Coronary artery (tissue), 2 donors: ENCODE results near the gene MTFR1L.
A peak's percentile ranks its signal among the peaks of the same experiment; 100 is the strongest.

Experiments used
- DNase-seq: peaks from one replicate; pipeline ENCODE4 v3.0.0-alpha.2; 2017; ENCODE audit warnings: low spot score
- H3K27ac ChIP-seq, 2 donors: fragments of 200-600 bp; sonication (generic); one replicate each; pipeline ENCODE4 v1.5.1; 2016 to 2019
- H3K4me3 ChIP-seq: fragments of 200-600 bp; sonication (generic); 2 replicates; pipeline ENCODE4 v1.5.1; 2016; ENCODE audit warnings: mild to moderate bottlenecking, moderate library complexity
- TF ChIP-seq, protein P1 (sequence below): fragments of 200-600 bp; sonication (generic); IDR thresholded peaks from one replicate; pipeline ENCODE4 v1.5.1; 2019; ENCODE audit warnings: antibody characterized with exemption

Gene MTFR1L

DNA sequence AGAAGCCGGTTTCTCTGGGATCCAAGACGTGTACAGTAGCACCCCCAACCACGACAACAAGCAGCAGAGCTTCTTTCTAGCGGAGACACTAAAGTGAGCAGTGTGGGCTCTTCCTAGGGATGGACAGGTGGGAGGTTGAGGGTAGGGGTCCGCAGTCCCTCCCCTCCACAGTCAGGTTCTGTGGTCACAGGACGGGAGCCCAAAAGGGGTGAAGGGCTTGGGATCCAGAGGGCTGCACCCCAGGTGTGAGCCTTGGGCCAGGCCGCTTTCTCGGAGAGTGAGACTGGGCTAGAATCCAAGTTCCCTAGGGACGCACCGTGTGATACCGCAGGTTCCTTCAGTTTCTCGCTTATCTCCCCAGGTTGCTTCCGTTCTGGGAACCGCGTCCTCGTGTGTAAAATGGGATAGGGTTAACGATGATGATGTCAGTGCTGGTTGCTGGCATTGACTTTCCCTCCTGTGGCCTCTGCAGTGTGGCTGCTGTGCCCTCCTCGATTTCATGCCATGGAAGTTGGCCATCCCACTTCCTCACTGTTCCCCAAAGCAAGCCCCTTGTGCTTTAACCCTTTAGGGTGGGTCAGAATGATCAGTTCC lies 37.0 kb upstream of the MTFR1L start:
- TF ChIP-seq, protein P1, sequence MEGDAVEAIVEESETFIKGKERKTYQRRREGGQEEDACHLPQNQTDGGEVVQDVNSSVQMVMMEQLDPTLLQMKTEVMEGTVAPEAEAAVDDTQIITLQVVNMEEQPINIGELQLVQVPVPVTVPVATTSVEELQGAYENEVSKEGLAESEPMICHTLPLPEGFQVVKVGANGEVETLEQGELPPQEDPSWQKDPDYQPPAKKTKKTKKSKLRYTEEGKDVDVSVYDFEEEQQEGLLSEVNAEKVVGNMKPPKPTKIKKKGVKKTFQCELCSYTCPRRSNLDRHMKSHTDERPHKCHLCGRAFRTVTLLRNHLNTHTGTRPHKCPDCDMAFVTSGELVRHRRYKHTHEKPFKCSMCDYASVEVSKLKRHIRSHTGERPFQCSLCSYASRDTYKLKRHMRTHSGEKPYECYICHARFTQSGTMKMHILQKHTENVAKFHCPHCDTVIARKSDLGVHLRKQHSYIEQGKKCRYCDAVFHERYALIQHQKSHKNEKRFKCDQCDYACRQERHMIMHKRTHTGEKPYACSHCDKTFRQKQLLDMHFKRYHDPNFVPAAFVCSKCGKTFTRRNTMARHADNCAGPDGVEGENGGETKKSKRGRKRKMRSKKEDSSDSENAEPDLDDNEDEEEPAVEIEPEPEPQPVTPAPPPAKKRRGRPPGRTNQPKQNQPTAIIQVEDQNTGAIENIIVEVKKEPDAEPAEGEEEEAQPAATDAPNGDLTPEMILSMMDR = no peak
- Histone ChIP-seq H3K27ac (no peak overlapping the region), H3K4me3 (no peak overlapping the region)
- no peak for DNase-seq

DNA sequence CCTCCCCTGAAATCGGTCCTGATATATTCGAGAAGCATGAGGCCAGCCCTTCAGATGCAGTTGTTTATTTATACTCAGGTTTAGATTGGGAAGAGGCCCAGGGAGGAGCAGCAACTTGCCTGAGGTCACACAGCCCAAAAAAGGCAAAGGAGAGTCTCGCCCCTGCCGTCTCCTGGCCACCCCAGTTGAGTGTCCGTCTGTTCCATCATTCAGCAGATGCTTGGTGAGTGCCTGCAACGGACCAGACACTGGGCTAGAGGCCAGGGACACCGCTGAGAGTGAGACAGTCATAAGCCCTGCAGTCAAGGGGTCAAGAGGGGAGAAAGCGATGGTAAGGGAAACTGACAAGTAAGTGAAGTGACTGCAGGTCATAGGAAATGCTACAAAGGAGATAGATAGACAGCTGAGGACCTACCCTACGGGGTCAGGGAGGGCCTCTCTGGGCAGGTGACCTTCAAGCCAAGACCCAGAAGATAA lies 35.1 kb upstream of the MTFR1L start:
- Histone ChIP-seq H3K4me3 (no peak overlapping the region), H3K27ac (no peak overlapping the region)
- no peak for DNase-seq
- TF ChIP-seq, protein P1 = no peak

DNA sequence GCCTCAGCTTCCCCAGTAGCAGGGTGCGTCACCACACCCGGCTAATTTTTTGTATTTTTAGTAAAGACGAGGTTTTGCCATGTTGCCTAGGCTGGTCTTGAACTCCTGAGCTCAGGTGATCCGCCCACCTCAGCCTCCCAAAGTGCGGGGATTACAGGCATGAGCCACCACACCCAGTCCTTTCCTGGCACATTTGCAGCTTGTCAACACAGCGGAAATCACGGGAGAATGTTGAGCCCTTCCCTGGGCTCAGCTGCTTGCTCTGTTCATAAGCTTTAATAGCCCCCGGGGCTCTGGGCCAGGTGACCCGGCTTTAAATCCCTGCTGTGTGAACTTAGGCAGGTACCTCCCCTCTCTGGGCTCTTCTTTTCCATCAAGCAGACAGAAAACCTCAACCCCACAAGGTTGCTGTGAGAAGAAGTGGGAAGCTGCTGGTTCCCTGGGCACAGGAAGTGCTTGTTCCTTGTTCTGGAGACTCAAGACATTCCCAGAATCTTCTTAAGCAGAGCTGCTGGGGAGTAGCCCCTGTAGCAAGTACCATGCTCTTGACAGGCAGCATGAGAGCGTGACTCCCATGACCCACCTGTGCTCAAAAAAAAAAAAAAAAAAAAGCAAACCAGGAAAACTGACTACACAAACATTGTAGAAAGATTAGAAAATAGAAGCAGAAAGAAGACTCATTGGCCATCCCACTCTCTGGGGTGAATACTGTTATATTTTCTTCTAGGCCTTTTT lies 34.3 kb upstream of the MTFR1L start:
- DNase-seq = no peak
- TF ChIP-seq, protein P1 = no peak
- H3K27ac ChIP-seq = no peak overlapping the region
- H3K4me3 ChIP-seq = no peak overlapping the region

DNA sequence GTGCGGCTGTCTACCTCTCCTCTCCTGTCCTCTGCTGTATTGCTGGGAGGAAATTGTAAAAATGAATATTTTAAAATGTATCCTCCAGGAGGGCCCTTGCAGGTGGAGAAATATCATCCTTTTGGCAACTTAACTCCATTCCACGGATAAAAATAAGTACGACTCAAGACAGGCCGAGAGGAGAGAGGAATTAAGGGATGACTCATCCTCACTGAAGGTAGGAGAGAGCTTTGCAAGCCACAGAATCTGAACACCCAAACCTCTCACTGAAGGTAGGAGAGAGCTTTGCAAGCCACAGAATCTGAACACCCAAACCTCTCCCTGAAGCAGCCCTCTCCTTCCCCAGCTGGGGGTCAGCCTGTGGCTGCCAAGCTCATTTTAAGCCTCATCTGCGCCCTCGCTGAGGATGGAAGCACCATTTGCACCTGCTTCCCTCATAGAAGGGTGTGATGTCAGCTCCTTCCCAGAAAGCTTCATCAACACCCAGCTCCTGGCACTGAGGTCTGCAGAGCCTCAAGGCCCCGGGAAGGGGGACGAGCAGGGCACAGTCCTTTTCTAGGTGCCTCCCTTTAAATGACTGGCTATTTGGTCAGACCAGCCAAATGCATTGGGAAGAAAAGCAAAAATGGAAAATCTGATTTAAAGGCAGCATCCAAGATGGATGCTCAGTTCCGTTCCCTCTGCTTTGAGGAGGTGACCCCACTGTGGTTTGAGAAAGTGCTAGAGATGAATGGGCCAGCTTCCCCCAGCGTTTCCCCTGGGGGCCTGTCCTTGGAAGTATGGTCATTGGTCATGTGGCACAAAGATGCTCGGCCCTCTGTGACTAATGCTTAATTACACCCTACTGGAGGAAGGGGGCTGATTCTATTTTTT lies 32.6 kb upstream of the MTFR1L start:
- TF ChIP-seq, protein P1 = no peak
- no peak overlapping the region for H3K4me3 ChIP-seq
- no peak for DNase-seq
- peak overlapping the region in 1 of 2 donors; percentile 21 for H3K27ac ChIP-seq

DNA sequence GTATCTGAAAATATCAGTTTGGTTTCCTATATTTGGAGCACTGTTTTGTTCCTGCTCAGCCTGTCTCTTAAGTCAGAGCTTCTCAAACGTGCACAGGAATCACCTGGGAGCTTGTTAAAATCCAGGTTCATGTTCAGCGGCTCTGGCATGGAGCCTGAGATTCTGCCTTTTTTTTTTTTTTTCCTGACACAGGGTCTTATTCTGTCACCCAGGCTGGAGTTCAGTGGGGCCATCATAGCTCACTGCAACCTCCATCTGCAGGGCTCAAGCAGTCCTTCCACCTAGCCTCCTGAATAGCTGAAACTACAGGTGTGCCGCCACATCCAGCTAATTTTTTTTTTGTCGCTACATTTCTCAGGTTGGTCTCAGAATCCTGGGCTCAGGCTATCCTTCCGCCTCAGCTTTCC lies 32.0 kb upstream of the MTFR1L start:
- DNase-seq = no peak
- Histone ChIP-seq H3K27ac (no peak overlapping the region), H3K4me3 (no peak overlapping the region)
- TF ChIP-seq, protein P1 = no peak

DNA sequence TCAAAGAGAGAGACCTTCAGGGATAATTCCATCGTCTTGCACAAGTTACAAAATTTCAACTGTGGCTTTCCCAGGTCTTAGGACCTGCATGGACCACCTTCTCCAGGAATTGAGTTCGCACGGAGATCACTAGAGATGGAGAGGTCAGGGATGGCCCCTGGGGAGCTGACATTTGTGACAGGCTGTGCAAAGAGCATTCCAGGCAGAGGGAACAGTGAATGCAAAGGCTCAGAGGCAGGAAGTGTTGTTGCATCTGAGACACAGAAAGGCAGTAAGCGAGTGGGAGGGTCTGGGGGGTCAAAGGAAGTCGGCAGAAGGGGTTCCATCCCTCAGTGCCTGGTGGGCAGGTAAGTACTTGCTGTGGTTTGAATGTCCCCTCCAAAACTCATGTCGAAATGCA lies 29.3 kb upstream of the MTFR1L start:
- TF ChIP-seq, protein P1 = no peak
- no peak overlapping the region for H3K27ac ChIP-seq
- no peak overlapping the region for H3K4me3 ChIP-seq
- DNase-seq = no peak
